Transverse colon (tissue), 4 donors: Measurements from ENCODE around the gene EML1. TPM values are rescaled to one million over a fixed set of nuclear protein-coding genes. Genes with fewer than 3 reads are reported as not detected.

Experiments
- DNase-seq: peaks from one replicate; pipeline ENCODE4 v3.0.0-alpha.2; 2019
- H3K27ac ChIP-seq, 4 donors: fragments of 200-600 bp; sonication (generic); 2 replicates each; pipeline ENCODE4 v1.5.1; 2016 to 2018; ENCODE audit warnings: inconsistent platforms in 4 of 4
- H3K27me3 ChIP-seq: fragments of 200-600 bp; sonication (generic); 2 replicates; pipeline ENCODE4 v1.5.1; 2017; ENCODE audit warnings: inconsistent platforms
- H3K36me3 ChIP-seq, 4 donors: fragments of 200-600 bp; sonication (generic); 2 replicates each; pipeline ENCODE4 v1.5.1; 2017 to 2019; ENCODE audit warnings: inconsistent platforms in 4 of 4
- H3K4me1 ChIP-seq, 4 donors: fragments of 200-600 bp; sonication (generic); 2 replicates each; pipeline ENCODE4 v1.5.1; 2017 to 2020; ENCODE audit warnings: inconsistent platforms in 4 of 4
- H3K4me3 ChIP-seq, 4 donors: fragments of 200-600 bp; sonication (generic); 1 replicate in 1 of 4; 2 replicates in 3 of 4; pipeline versions ENCODE4 v1.5.1 to v1.6.1; 2017 to 2019; ENCODE audit warnings: inconsistent platforms in 4 of 4
- H3K9me3 ChIP-seq, 2 donors: fragments of 200-600 bp; sonication (generic); 2 replicates each; pipeline ENCODE4 v1.5.1; 2017 to 2019; ENCODE audit warnings: inconsistent platforms in 2 of 2
- EP300 ChIP-seq: sonication (generic); formaldehyde crosslinking; IDR thresholded peaks from one replicate; pipeline ENCODE4 v1.6.1; 2017; ENCODE audit warnings: antibody characterized with exemption, low read depth
- POLR2A ChIP-seq: fragments of 450-650 bp; IDR thresholded peaks from one replicate; pipeline ENCODE4 v1.6.1; 2016; ENCODE audit warnings: antibody characterized with exemption, mild to moderate bottlenecking, moderate library complexity
- POLR2AphosphoS5 ChIP-seq, 3 donors: sonication (generic); formaldehyde crosslinking; IDR thresholded peaks; one replicate each; pipeline ENCODE4 v1.6.1; 2016; ENCODE audit warnings: antibody characterized with exemption in 3 of 3
- WGBS, 2 donors: methylation state at CpG; one replicate each; pipeline ENCODE4 v1.1.5; 2018; ENCODE audit warnings: low coverage in 1 of 2; 5-methylcytosine and 5-hydroxymethylcytosine counted together
- in situ Hi-C, 4 donors: fragments of 200-750 bp; cut with MboI; loops; one replicate each; pipeline versions ENCODE4 v1.15.0 to v1.15.1; 2017; ENCODE audit warnings: low sequenced_read_pairs in 3 of 4, low pct_ligation_motif_present in 1 of 4, low pct_unique_long_range_greater_than_20kb in 1 of 4
- intact Hi-C: fragments of 100-400 bp; cut with DNase I; formaldehyde crosslinking; loops from one replicate; pipeline ENCODE4 v1.15.1; 2023; ENCODE audit warnings: low total_unique reads
- total RNA-seq, 4 donors: library from RNA; depleted of rRNA; stranded (reverse); fragments of >200 nt; gene quantifications; one replicate each; pipeline ENCODE4 v1.1.0, GENCODE V29; 2016
- TF ChIP-seq, protein P1 (sequence below), 5 experiments: fragments of 200-600 bp in 3 of 5; fragments of 450-650 bp in 2 of 5; sonication (generic) in 3 of 5; IDR thresholded peaks; 1 replicate in 2 of 5; 2 replicates in 3 of 5; pipeline ENCODE4 v1.5.1; 2016 to 2017; ENCODE audit warnings: antibody characterized with exemption in 5 of 5, inconsistent platforms in 3 of 5, mild to moderate bottlenecking in 2 of 5, moderate library complexity in 1 of 5

EML1 gene
- total RNA-seq, 4 donors from 2014 or later = 16.8 to 59.5 (median 21.9) TPM

DNA sequence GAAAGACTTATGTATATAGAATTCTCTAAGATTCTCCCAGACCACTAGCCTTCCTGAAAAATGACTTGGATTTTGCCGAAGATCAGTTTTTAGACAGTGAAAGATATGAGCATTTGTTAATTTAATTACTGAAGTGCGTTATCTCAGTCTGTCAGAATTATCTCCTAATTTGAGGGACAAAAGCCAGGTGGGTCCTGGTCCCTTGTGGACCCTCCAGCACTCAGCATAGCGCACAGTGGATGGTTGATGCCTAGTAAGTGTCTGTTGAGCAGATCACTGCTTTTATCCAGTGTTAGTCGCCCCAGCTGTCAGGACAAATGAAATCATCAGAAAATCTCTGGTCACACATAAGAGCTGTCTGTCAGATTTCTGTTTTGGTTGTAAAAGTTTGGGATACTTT, 80.4 kb downstream of the EML1 start:
- Histone ChIP-seq H3K27me3 (peaks cover 4% of the 10 kb centered on the region), H3K36me3 (no peaks in the 10 kb centered on the region), H3K4me3 (no peak overlapping the region), H3K4me1 (peaks cover 0 to 6% (median 0%) of the 10 kb centered on the region in 4 donors), H3K27ac (no peak overlapping the region), H3K9me3 (no peaks in the 10 kb centered on the region)
- intact Hi-C loops = loop anchor here (10.0 kb wide), 1 partner anchor 59 kb away; no protein-coding TSS in a partner anchor
- in situ Hi-C loops = no loop called here
- DNase-seq = no peak
- WGBS, 2 donors = 84 to 88% methylated on average over 4 of the region's 4 CpGs
- TF ChIP-seq POLR2AphosphoS5 (IDR thresholded peaks at IDR 0.05) = no peak
- no peak for TF ChIP-seq POLR2A
- TF ChIP-seq EP300 = no peak
- TF ChIP-seq, protein P1, sequence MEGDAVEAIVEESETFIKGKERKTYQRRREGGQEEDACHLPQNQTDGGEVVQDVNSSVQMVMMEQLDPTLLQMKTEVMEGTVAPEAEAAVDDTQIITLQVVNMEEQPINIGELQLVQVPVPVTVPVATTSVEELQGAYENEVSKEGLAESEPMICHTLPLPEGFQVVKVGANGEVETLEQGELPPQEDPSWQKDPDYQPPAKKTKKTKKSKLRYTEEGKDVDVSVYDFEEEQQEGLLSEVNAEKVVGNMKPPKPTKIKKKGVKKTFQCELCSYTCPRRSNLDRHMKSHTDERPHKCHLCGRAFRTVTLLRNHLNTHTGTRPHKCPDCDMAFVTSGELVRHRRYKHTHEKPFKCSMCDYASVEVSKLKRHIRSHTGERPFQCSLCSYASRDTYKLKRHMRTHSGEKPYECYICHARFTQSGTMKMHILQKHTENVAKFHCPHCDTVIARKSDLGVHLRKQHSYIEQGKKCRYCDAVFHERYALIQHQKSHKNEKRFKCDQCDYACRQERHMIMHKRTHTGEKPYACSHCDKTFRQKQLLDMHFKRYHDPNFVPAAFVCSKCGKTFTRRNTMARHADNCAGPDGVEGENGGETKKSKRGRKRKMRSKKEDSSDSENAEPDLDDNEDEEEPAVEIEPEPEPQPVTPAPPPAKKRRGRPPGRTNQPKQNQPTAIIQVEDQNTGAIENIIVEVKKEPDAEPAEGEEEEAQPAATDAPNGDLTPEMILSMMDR (IDR thresholded peaks at IDR 0.05) = no peak

DNA sequence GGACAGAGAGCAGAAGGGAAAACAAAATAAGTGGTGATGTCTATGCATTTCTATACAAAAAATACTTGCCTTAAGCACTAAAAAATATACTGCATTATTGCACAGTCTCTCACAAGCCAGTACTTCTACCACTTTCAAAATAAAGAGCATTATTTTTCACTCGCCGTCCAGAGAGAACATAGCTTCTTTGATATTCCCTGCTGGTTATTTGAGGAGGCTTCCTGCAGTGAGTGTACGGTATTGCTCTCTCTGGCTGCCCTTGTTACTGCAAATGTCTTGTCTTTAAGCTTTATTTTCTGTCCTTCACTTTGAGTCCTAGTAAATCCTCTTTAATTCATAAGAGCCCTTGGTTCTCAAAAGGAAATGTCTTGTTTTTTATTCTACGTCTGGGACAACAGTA, 81.1 kb downstream of the EML1 start:
- Histone ChIP-seq H3K9me3 (no peaks in the 10 kb centered on the region), H3K27ac (no peak overlapping the region), H3K36me3 (no peaks in the 10 kb centered on the region), H3K27me3 (peaks cover 4% of the 10 kb centered on the region), H3K4me1 (peaks cover 0 to 12% (median 4%) of the 10 kb centered on the region in 4 donors), H3K4me3 (no peak overlapping the region)
- no peak for DNase-seq
- in situ Hi-C loops = no loop called here
- 70 to 73% methylated on average over 4 of the region's 4 CpGs for WGBS, 2 donors
- intact Hi-C loops = loop anchor here (10.0 kb wide), 1 partner anchor 60 kb away; no protein-coding TSS in a partner anchor
- TF ChIP-seq EP300 (no peak), POLR2A (no peak), POLR2AphosphoS5 (IDR thresholded peaks at IDR 0.05) (no peak)
- TF ChIP-seq, protein P1 (IDR thresholded peaks at IDR 0.05) = no peak

DNA sequence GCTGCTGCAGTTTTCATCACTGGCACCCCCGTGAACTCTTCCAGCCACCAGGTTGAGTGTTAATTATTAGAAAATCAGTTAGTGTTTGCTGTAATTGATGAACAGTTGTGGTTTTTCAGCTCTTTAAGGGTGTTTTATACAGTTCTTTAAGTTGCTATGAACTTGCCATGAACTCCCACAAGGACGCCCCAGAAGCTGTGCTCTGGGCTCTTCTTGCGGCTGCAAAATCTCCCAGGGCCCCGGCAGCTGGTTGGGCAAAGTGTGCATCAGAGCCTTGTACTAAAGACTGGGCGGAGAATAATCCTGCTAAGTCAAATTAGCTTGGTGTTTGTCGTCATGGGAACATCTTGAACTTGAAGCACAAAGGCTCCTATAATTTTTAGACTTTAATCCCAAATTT, 82.2 kb downstream of the EML1 start:
- no peak for DNase-seq
- 57 to 100% methylated on average over 1 to 6 of the region's 6 CpGs for WGBS, 2 donors
- Histone ChIP-seq H3K9me3 (no peaks in the 10 kb centered on the region), H3K36me3 (no peaks in the 10 kb centered on the region), H3K4me1 (peaks cover 4 to 23% (median 10%) of the 10 kb centered on the region in 4 donors), H3K4me3 (no peak overlapping the region), H3K27ac (no peak overlapping the region), H3K27me3 (peaks cover 4% of the 10 kb centered on the region)
- intact Hi-C loops = loop anchor here (10.0 kb wide), 1 partner anchor 61 kb away; no protein-coding TSS in a partner anchor
- in situ Hi-C loops = loop anchor here in 1 of 4 donors (25.0 kb wide), 1 partner anchor 338 kb away; no protein-coding TSS in a partner anchor
- TF ChIP-seq, protein P1 (IDR thresholded peaks at IDR 0.05) = no peak
- TF ChIP-seq POLR2AphosphoS5 (IDR thresholded peaks at IDR 0.05) = no peak
- TF ChIP-seq EP300 = no peak
- TF ChIP-seq POLR2A = no peak

DNA sequence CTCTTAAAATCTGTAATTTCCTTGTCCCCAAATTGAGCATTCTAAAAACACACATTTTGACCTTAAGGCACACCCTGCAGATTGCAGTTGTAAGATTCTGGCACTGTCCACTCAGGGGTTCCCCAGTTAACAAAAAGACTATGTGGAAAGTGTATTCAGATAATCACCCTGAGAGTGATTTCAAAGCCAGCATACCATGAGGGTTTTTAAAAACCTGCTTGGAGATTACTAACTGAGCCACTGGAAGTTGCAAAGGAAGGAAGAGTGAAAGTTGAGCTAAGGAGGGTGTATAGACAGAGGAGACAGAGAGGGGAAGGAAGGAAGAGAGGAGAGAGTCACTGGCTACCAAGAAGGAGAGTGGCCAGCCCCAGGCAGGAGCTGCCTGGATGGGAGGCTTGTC, 82.6 kb downstream of the EML1 start:
- in situ Hi-C loops (loop anchor here in 1 of 4 donors (25.0 kb wide), 1 partner anchor 339 kb away; no protein-coding TSS in a partner anchor), intact Hi-C loops (loop anchor here (1.0 to 10.0 kb wide), 3 partner anchors 16 to 61 kb away; no protein-coding TSS in a partner anchor)

More for the DNA sequence above, 82.6 kb downstream of the EML1 start:
- H3K9me3 ChIP-seq = no peaks in the 10 kb centered on the region
- H3K4me3 ChIP-seq = no peak overlapping the region
- TF ChIP-seq, protein P1 (IDR thresholded peaks at IDR 0.05) = no peak
- TF ChIP-seq POLR2A = no peak
- no peak for TF ChIP-seq EP300
- TF ChIP-seq POLR2AphosphoS5 (IDR thresholded peaks at IDR 0.05) = no peak
- H3K4me1 ChIP-seq = peaks cover 4 to 27% (median 11%) of the 10 kb centered on the region in 4 donors
- H3K36me3 ChIP-seq = no peaks in the 10 kb centered on the region
- DNase-seq = no peak
- peaks cover 4% of the 10 kb centered on the region for H3K27me3 ChIP-seq
- no peak overlapping the region for H3K27ac ChIP-seq
